ENCODE data around the gene DNAH6. TPM values are rescaled to one million over a fixed set of nuclear protein-coding genes. Genes with fewer than 3 reads are reported as not detected.

The DNAH6 gene
- total RNA-seq, 1 experiment from 2014 or later, result 0.02 TPM

DNA sequence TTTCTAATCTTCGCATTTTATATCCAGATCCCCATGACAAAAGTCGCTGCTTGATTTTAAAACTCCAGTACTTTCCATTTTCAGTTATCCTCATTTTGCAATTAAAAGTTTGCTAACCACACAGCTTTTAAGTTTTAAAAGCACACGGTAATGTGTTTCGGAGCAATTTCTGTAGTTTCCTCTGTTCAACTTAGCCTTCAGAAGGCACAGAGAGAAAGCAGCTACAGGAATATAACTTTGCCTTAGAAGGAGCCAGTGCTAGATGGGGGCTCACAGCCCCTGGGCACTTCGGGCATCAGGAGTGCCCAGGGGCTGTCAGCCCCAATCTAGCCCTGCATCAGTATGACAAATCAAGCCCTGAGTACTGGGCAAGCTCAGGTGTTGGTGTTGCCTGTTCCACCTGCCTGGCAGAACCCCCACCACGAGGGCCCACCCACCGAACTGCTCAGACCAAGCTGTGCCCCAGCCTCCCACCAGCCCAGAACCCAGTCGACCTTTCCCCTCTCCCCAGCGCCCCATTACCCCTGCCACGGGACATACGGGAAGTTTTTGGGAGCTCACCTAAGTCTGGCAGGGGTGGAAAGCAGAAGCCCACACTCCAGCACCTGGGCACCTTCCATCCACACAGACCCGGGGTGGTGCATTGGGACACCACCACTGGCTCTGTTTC is 317.3 kb downstream of the DNAH6 start:
- no peak for DNase-seq (ENCODE audit: low spot score)

DNA sequence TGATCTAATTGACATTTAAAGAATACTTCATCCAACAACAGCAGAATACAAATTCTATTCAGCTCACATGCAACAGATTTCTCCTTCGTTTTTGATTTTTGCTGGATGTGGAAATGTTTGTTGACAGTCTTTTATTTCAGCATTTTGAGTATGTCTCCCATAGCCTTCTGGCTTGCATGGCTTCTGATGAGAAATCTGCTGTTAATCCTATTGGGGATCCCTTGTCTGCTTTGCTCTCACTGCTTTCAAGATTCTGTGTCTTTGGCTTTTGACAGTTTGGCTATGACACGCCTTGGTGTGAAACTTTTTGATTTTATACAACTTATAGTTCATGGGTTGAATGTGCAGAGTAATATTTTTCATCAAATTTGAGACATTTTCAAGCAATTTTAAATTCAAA is 319.9 kb downstream of the DNAH6 start:
- no peak for DNase-seq (ENCODE audit: low spot score)

DNA sequence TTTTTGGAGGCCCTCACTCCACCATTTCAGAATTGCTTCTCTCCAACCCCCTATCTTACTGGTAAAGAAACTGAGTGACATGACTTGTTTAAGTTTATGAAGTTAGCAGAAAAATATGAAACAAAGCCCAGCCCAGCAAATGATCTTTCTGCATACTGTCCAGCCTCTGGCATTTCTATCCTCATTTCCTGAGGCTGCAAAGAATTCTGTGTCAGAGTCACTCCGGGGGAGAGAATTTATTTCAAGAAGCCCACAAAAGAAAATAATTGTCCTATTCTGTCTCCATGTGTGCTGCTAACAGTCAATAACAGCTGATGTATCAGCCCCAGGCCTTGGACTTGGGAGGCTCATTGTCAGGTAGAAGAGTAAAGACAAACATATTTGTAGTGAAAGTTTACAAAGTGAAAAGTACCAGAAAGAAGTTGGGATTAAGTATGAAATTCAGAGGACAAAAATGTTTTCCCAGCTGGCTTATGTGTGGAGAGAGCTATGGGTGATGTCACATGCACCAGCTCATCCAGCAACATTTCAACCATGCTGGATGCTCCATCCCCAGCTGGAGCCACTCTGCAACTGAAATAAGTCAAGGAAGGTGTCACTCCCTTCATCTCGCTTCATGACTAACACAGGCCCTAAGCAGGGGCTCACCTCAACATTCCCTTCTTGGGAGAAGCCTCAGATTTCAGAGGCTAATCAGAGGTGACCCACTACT is 322.3 kb downstream of the DNAH6 start:
- no peak for DNase-seq (ENCODE audit: low spot score)

DNA sequence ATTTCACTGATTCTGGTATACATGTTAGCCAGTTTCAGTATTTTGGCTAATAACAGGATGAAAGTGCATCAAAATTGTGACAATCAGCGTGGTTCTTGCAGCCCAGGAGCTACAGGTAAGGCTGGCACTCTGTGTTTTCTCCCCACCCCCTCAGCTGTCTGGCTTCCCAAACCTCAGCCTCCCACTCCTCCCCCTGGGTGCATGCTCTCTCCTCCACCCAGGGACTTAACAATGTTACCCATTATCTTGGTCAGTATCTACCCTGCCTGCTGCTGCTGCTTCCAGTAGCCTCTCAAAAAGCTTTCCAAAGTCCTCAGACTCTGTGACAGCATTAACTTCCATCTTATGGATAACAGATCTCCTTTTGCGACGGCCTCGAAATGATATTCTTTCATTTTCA is 323.6 kb downstream of the DNAH6 start:
- DNase-seq (ENCODE audit: low spot score), result no peak

DNA sequence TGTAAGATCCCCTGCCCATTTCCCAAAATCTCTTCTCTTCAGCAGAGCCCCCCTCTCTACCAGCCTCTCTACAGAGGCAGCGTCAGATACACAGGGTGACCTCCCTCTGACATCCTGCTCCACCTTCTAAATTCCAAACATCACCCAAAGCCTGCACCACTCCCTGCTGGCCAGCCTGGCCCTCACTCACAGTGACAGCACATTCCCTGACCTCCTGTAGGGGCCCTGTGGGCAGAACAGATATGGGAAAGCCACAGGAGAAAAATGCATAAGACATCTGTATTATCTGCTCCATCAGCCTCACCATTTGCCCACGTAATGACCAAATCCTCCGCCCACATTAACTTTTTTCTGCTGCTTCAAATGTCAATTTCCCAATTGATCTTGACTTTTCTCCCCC is 324.0 kb downstream of the DNAH6 start:
- no peak for DNase-seq (ENCODE audit: low spot score)

DNA sequence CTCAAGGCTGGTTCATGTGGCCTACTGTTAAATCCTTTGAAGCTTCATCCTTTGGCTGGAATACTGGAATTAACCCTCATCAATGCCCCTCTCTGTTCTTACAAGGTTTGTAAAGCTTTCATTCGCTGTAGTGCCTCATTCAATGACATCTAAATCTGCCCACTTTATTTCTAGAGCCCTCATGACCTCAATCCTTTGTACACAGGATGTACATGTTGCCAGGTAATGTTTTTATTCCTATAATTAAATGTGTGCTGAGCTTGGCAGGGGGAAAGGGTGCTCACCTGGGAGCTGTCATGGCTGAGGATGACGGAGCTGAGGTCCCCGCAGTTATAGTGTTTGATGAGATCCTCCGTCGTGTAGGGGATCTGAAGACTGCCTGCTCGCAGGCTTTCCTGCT is 325.3 kb downstream of the DNAH6 start:
- DNase-seq (ENCODE audit: low spot score), result no peak

DNA sequence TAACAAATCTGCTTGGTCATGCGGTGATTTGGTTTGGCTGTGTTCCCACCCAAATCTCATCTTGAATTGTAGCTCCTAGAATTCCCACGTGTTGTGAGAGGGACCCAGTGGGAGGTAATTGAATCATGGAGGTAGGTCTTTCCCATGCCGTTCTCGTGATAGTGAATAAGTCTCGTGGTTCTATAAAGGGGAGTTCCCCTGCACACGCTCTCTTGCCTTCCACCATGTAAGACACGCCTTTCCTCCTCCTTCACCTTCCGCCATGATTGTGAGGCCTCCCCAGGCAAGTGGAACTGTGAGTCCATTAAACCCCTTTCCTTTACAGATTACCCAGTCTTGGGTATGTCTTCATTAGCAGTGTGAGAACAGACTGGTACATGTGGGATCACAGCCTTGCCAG is 327.8 kb downstream of the DNAH6 start:
- DNase-seq (ENCODE audit: low spot score), result no peak

DNA sequence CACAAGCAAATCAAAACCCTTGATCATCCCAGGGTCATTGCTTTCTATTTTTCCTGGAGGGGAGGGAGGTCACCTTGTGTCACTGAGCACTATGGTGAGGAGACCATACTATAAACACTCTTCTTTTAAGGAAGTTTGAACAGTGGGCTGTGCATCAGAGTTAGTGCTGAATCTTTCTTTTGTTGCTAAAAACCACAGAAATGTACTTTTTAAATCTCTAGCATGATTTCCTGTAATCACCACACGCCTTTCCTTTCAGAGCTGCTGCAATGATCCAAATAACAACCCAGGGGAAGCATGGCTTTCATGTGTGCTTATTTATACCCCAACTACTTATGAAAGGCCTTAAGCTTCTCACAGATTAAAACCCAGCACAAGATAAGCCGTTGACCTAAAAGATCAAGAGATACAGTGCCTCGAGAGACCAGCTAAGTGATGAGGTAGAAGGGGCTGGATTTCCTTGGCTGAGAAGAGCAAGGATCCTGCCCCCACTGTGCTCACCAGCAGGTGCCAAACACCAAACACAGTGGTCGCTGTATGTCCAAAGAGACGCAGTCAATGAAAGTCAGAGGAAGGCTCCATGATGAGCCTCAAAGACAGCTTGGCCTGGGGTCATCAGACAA is 329.9 kb downstream of the DNAH6 start:
- peak; percentile 38 for DNase-seq (ENCODE audit: low spot score)

DNA sequence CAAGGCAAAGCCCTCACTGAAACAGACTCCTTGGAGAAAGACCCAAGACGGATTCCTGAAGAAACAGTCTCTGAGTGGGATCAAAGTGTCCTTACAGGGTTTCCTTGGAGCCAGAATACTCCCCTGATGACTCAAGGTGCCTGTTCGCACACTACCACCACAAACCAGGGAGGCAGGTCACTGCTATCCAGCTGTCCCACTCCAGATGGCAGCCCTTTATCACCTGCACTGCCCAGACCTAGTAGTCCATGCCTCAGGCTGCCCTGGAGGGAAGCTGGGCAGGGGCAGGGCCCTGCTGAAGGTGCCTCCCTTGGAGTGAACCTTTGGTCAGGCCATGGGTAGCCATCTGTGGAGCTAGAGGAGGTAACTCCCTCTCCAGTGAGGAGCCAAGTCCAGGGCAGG is 330.4 kb downstream of the DNAH6 start:
- peak; percentile 30 for DNase-seq (ENCODE audit: low spot score)

DNA sequence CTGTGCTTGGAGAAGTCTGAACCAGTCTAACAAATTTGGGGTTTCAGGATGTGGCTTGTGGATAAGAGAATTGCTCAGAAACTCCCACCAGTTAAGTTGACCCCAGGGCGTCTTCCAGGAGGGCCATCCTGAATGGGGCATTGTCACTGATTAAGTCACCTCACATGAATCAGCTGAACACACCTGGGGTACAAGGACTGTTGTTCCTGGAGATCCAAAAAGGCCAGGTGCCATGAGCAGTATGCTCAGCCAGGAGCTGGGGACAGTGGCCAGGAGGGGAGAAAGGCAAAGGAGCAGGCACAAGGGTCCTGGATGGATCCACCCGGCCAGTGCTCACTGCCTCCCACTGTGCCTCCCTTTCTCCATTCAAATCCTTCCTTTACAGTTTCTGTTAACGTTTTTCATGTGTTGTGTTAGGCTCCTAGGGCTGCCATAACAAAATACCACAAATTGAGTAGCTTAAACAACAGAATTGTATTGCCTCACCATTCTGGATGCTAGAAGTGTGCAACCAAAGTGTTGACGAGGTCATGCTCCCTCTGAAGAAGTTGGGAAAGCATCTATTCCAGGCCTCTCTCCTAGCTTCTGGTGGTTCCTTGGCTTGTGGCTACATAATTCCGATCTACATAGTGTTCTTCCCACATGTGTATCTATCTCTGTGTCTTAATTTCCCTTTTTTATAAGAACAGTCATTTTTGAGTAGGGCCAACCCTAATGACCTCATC is 331.2 kb downstream of the DNAH6 start:
- DNase-seq (ENCODE audit: low spot score), result no peak

DNA sequence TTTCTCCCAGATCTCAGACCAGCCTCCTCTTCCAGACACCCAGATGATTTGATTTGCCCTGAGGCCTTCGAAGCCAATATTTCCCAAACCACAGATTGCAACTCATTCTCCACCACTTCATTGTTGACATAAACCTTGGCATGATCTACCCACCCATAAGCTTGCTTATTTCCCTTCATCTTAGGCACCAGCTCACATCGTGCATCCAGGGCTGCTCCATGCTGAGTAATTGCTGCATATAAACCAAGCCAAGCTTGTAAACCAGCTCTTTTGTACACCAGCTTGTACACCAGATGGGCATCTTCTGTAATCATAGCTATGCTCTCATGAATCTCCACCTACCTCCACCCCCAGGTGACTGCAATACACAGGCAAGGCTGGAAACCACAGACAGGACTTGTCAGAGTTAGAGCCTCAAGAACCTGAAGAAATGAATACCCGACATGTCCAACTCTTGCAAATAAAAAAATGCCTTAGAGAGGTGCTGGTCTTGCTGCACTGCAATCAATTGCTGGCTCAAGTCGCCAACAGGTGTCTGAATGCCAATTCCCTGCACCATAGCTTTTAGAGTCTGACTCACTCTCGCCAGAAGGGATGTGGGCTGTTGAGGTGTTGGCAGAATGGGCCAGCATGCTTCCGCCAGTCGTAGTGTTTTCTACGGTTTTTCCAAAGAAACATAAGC is 333.1 kb downstream of the DNAH6 start:
- DNase-seq (ENCODE audit: low spot score), result peak; percentile 84

DNA sequence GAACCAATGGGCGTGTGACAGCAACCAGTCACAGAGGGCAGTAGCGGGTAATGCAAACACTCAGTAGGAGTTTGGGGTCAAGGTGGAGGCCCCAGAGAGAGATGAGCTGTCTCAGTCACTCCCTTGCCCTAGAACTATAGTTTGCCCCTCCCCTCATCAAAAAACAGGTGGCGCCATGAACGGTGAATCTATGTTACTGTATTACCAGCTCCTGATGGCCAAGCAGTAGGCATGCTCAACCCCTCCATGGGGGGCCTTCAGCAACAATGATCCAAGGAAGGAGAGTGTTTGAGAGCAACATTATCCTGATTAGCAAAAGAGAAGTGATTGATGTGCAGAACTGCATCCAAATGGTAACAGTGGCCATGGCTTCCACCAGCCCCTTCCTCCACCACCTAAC is 334.2 kb downstream of the DNAH6 start:
- no peak for DNase-seq (ENCODE audit: low spot score)

DNA sequence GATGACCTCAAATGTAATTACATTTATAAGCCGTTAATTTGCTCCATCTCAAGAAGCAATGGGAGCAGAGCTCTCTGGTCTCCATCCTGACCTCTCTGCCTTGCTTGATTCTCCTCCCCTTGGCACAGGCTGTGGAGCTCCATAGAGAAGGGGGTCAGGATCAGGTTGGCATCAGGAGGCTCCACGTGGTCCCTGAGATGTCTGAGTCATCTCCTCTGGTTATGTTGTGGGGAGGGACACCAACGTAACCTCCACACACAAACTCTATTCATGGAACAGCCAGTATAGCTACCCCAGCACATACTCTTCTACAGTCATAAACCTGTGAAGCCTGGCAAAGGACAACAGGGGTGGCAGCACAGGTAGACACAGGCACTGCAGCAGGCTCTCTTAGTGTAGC is 335.6 kb downstream of the DNAH6 start:
- DNase-seq (ENCODE audit: low spot score), result no peak

DNA sequence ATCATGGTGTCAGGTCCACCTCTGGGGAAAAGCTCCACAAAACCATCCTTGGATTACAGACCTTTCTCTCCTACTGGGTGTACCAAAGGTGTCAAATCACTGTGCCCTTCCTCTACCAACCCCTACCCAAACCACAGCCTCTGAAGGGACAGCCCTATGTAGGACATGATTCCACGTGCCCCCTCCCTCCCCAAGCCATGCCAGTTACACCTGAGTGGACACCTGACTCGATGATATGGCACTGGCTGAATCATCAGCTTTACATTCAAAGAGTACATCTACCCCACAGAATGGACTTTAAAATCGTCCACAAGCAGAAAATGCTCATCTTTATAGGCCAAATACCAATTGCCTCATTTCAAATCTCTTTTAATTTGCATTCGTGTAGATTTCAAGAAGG is 338.6 kb downstream of the DNAH6 start:
- DNase-seq (ENCODE audit: low spot score), result no peak

DNA sequence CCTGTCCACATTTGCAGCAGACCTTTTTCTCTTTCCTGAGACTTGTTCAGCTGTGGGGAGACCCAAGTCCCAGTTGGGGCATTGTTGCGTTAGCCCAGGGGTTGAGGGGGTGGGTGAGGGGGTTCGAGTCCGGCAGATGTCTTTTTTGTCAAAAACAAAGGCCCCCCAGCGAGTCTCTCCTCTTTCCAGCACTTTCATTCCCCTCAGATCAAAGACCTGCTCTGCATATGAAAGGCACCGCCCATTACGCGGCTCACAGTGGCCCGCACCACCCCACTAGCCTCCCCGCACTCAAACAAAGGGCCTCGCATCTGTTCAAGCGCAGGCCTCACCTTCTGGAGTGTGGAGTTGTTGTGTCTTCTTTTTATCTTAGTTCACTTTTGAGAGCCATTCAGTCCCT is 339.4 kb downstream of the DNAH6 start:
- DNase-seq (ENCODE audit: low spot score), result no peak

DNA sequence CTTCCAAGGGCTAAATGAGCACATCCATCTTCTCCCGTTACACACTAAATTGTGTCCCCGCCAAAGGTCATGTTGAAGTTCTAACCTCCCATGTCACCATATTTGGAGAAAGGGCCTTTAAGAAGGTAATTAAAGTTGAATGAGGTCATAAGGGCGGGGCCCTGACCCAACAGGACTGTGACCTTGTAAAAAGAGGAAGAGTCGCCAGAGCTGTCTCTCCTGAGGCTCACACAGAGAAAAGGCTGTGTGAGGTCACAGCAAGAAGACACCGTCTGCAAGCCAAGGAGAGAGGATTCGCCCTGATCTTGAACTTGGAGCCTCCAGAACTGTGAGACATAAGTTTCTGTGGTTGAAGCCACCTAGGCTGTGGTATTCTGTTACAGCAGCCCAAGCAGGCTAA is 340.5 kb downstream of the DNAH6 start:
- DNase-seq (ENCODE audit: low spot score), result no peak

DNA sequence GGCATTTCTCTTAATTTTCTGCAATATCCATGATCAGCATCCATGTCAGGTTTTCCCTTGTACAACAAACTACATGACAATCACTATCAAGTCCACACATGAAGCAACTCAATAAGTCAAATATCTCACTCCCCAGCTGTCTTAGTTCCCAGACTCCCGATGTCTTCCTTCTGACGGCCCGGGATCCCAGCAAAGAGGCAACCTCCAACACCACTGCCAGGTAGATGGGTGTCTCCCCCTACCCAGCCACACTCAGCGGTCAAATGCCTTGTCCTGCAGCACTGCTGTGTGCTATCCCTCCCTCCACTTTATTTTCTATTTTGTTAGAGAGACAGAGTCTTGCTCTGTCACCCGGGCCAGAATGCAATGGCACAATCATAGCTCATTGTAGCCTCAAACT is 341.3 kb downstream of the DNAH6 start:
- DNase-seq (ENCODE audit: low spot score), result no peak

DNA sequence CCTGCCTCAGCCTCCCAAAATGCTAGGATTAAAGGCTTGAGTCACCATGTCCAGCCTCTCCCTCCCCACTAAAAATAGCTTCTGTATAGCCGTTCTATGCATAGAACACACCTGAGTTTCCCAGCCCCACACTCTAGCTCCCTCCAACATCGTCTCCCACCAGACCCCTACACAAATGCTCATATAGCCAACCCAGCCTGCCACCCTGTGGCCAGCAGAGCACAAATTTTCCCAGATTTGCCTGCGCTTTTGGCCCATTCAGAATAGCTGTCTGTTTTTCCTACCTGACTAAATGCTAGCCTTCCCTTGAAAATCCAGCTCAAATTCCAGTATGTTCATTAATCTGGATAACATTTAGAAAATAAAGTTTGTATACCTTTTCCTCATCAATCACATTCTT is 341.8 kb downstream of the DNAH6 start:
- no peak for DNase-seq (ENCODE audit: low spot score)

DNA sequence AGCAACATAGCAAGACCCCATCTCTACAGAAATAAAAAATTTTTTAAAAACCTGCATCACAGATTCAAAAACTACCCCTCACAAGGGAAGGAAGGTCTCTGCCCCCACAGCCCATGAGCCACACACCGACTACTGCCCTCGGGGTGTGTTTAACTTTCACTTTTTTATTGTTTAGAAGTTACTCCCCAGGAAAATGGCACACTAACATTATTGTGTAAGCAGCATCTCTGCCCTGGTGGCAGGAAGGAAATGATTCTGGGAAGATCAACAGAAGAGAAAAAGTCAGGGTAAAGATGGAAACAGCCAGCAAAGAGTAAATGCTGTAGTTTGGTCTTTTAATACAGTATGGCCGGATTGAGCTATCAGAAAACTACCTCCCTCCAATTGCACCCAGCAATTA is 342.6 kb downstream of the DNAH6 start:
- DNase-seq (ENCODE audit: low spot score), result no peak

DNA sequence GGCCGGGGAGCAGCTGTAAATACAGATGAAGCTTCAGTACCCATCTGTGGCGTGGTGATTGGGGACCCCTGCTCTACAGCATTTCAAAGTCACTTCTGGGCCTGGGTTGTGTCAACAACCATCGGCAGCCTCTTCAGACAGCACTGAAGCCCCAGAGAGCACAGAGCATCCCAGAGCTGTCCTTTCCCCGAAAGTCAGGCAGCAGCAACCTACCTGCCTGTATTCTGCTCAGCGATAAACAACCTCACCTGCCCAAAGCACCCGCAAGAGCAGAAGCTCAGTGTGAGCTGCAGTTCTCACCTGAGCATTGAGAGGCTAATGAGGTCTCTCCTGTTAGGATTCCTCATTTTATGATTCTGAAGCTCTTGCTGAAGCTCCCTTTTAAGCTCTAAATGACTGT is 345.2 kb downstream of the DNAH6 start:
- no peak for DNase-seq (ENCODE audit: low spot score)

DNA sequence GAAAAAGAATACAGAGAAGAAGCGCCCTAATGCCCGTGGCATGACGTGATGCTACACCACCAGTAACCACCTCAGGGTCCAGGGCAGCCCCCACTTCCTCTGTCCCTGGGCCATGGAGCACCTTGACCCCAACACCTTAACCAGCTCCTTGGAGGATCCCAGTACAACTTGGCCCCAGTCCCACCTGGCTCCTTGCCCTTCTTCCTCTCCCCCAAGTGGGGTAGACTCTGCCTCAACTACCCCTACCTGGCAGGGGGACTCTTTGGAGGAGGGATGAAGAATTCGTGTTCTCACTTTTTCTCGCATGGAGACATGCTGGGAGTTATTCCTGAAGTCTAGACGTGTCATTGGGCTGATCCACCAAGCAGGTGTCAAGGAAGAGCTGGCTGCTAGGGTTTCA is 345.7 kb downstream of the DNAH6 start:
- no peak for DNase-seq (ENCODE audit: low spot score)

DNA sequence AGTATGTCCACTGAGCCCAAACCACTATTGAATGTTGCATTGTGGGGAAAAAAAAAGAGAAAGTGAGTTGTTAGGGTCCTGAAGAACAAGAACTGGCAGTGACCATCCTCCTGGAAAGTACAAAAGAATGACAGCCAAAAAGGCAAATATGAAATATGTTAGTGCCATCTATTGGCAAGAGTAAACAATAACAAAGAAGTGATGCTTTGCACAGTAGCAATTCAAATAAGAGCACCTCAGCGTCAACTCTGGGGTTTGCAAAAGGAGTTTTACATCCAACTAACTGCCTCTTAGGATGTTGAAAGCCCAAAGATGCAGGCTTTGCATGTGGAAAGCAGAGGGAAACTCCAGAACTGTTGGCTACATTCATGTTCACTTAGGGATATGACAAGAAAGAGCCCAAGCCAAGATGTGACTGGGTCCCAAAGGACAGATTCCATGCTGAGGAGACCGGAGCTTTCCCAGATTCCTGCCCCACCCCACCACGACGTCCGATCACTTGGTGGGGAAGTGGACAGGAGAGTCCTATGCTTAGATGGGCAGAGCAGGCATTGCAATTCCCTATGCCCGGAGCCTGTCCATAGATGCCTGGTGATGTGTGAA is 349.0 kb downstream of the DNAH6 start:
- DNase-seq (ENCODE audit: low spot score), result peak; percentile 49
